ENCODE results near the gene PPFIA4.

Gene PPFIA4

DNA sequence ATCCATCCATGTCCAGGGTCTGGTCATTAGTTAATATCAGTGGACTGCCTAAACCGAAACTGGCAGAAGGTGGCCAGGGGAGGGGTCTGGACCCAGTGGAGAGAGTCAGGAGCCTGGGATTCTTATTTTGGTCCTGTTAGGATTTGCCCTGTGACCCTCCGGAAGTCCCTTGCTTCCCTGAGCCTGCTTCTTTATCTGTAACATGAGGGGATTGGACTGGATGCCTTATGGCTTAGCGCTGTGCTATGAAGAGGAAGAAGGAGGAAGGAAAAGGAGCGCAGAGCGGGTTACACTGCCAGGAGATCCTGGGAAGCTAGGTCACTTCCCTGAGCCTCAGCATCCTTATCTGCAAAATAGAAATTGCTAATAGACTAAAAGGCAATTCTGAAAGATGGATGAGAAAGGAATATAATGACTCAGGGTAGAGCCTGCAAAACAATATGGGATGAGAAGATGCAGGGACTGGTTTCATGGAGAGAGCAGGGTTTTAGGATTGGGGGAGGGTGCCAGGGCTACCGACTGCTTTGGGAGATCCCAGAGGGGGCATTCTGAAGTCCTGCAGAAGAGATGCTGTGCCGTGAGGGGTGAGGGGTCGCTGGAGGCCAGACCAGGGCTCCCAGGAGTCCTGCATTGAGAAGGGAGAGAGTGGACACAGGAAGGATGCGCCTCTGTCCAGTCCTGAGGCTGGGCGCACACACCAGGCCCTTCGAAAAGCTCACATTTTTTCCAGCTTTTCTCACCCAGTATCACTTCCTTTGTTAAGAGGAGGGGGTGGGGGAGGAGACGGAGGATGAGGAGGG is 100.8 kb downstream of the PPFIA4 start:
- no peak for DNase-seq (ENCODE audit: low read depth)

- no peak for DNase-seq (ENCODE audit: low read depth)
These were observed 101.6 kb downstream of the PPFIA4 start, which contains the start of gene ADORA1 for GRCh38 chr1:203127666-203128430. Gene ADORA1, plus strand, starts transcription at chr1:203127726. Its CDS starts 1,116 bp downstream, at chr1:203128842.

- no peak for DNase-seq (ENCODE audit: low read depth)
These were observed 102.1 kb downstream of the PPFIA4 start for GRCh38 chr1:203128431-203128715.
